Right atrium auricular region (tissue), 2 donors: ENCODE results near the gene KTN1. TPM values are rescaled to one million over a fixed set of nuclear protein-coding genes. Genes with fewer than 3 reads are reported as not detected.

Source experiments
- DNase-seq: peaks from one replicate; pipeline ENCODE4 v3.0.0-alpha.2; 2019; ENCODE audit warnings: low spot score
- H3K27ac ChIP-seq, 2 donors: fragments of 200-600 bp; sonication (generic); 1 replicate in 1 of 2; 2 replicates in 1 of 2; pipeline ENCODE4 v1.5.1; 2016 to 2019
- H3K27me3 ChIP-seq, 2 donors: fragments of 200-600 bp; sonication (generic); one replicate each; pipeline versions ENCODE4 v1.5.1 to v1.6.0; 2017 to 2019
- H3K36me3 ChIP-seq: fragments of 200-600 bp; sonication (generic); one replicate; pipeline ENCODE4 v1.5.1; 2016
- H3K4me1 ChIP-seq, 2 donors: fragments of 200-600 bp; sonication (generic); one replicate each; pipeline versions ENCODE4 v1.5.1 to v1.6.0; 2017 to 2019
- H3K4me3 ChIP-seq, 2 donors: fragments of 200-600 bp; sonication (generic); 1 replicate in 1 of 2; 2 replicates in 1 of 2; pipeline ENCODE4 v1.5.1; 2017 to 2019; ENCODE audit warnings: mild to moderate bottlenecking in 1 of 2, moderate library complexity in 1 of 2
- H3K9me3 ChIP-seq, 2 donors: fragments of 200-600 bp; sonication (generic); one replicate each; pipeline ENCODE4 v1.5.1; 2019
- CTCF ChIP-seq, 2 donors: fragments of 200-600 bp; sonication (generic); IDR thresholded peaks; one replicate each; pipeline ENCODE4 v1.5.1; 2019; ENCODE audit warnings: antibody characterized with exemption in 2 of 2
- total RNA-seq, 2 donors: library from RNA; depleted of rRNA; stranded (reverse); fragments of >200 nt; gene quantifications; one replicate each; pipeline ENCODE4 v1.1.0, GENCODE V29; 2016

KTN1 gene
- total RNA-seq, 2 donors from 2014 or later: 128 to 209 TPM

DNA sequence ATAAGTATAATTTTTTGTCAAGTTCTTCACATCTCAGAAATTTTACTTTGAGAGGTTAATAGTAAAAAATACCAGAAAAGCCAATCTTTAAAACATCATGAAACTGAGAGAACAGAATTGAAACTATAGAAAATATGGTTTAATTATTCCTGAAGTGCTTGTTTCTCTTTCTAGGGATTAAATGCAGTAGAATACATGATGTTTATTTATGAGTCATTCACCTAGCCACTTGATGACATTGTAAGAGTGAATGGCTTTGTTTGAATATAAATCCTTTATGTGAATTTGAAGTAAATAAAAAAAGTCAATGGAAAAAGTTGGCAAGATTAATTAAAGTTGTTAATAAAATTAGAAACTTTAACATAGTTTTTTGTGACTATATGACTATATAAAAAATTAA, 48.4 kb downstream of the KTN1 start:
- H3K36me3 ChIP-seq: peaks cover 21% of the 10 kb centered on the region
- H3K9me3 ChIP-seq: no peaks in the 10 kb centered on the region
- H3K27me3 ChIP-seq: no peaks in the 10 kb centered on the region
- H3K27ac ChIP-seq: no peak overlapping the region
- no peak overlapping the region for H3K4me3 ChIP-seq
- no peak for DNase-seq
- H3K4me1 ChIP-seq: peaks cover 0 to 13% of the 10 kb centered on the region in 2 donors
- TF ChIP-seq CTCF (IDR thresholded peaks at IDR 0.05): no peak

GRCh38 chr14:55638665-55639064, 58.7 kb downstream of the KTN1 start:
- Histone ChIP-seq H3K27ac (no peak overlapping the region), H3K9me3 (no peaks in the 10 kb centered on the region), H3K4me1 (no peaks in the 10 kb centered on the region), H3K4me3 (no peak overlapping the region), H3K36me3 (peaks cover 67% of the 10 kb centered on the region), H3K27me3 (no peaks in the 10 kb centered on the region)
- DNase-seq: no peak
- TF ChIP-seq CTCF (IDR thresholded peaks at IDR 0.05): no peak

DNA sequence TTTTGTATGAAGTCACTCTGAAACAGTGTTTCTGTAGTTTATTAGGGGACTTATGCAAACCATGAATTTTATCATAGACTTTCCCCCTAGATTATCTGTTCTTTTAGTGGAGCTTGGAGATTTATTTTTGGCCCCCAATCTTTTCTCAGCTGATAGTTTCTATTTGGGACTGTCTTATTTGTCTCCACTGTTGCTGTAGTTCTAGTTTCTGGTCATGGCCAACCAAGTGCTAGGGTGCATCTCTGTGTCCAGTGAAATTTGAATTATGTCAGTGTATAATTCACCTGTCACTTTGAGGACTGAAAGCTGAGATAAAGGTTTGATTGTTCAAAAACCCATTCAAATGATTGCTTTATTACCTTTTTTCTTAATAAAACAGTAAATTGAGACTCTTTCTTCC, 61.3 kb downstream of the KTN1 start:
- Histone ChIP-seq H3K36me3 (peaks cover 49% of the 10 kb centered on the region), H3K9me3 (no peaks in the 10 kb centered on the region), H3K27ac (peak overlapping the region in 1 of 2 donors; percentile 30), H3K27me3 (no peaks in the 10 kb centered on the region), H3K4me1 (no peaks in the 10 kb centered on the region), H3K4me3 (no peak overlapping the region)
- DNase-seq: no peak
- TF ChIP-seq CTCF (IDR thresholded peaks at IDR 0.05): no peak

- Histone ChIP-seq H3K9me3 (no peaks in the 10 kb centered on the region), H3K4me1 (no peaks in the 10 kb centered on the region), H3K27me3 (no peaks in the 10 kb centered on the region), H3K4me3 (no peak overlapping the region), H3K27ac (peak overlapping the region in 1 of 2 donors; percentile 30), H3K36me3 (peaks cover 43% of the 10 kb centered on the region)
- no peak for TF ChIP-seq CTCF (IDR thresholded peaks at IDR 0.05)
- DNase-seq: no peak
Observed at GRCh38 chr14:55641954-55642353, 61.9 kb downstream of the KTN1 start.

DNA sequence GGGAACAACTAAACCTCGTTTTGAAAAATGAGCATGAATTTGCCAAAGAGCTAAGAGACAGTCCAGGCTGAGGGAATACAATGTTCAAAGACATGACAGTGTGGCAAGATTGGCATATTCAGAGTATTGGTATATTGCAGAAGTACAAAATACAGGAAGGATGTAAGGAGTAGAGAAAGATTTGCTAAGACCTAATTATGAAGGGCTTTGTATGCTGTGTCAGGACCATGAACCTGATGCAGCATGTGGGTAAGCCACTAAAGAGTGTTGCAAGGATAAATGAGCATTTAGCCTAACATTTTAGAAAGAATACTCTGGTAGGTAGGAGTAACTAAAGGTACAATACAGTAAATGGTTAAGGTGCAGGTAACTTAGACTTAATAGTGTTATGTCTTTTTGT, 65.1 kb downstream of the KTN1 start:
- Histone ChIP-seq H3K4me1 (no peaks in the 10 kb centered on the region), H3K4me3 (no peak overlapping the region), H3K27me3 (no peaks in the 10 kb centered on the region), H3K36me3 (peaks cover 51% of the 10 kb centered on the region), H3K9me3 (no peaks in the 10 kb centered on the region), H3K27ac (no peak overlapping the region)
- DNase-seq: no peak
- TF ChIP-seq CTCF (IDR thresholded peaks at IDR 0.05): no peak
